Heart right ventricle (tissue), 16 donors: ENCODE results near the gene MAGI2. TPM values are rescaled to one million over a fixed set of nuclear protein-coding genes. Genes with fewer than 3 reads are reported as not detected.

Experiments used
- ATAC-seq, 8 donors: fragments of 200-7000 bp; cut with Tn5 transposase; one replicate each; pipeline ENCODE4 v1.9.1; 2020; ENCODE audit warnings: mild to moderate bottlenecking in 8 of 8, moderate library complexity in 8 of 8, moderate number of reproducible peaks in 1 of 8
- DNase-seq, 2 donors: peaks; one replicate each; pipeline ENCODE4 v3.0.0-alpha.2; 2020
- H3K27ac ChIP-seq, 10 donors: fragments of 200-600 bp; sonication (generic) in 2 of 10; one replicate each; pipeline versions ENCODE4 v1.5.0 to v1.8.0; 2020 to 2022; ENCODE audit warnings: mild to moderate bottlenecking in 3 of 10
- H3K27me3 ChIP-seq, 7 donors: fragments of 200-600 bp; one replicate each; pipeline ENCODE4 v1.8.0; 2021 to 2022; ENCODE audit warnings: mild to moderate bottlenecking in 2 of 7
- H3K36me3 ChIP-seq, 9 donors: fragments of 200-600 bp; sonication (generic) in 1 of 9; one replicate each; pipeline versions ENCODE4 v1.5.0 to v1.8.0; 2020 to 2022; ENCODE audit warnings: mild to moderate bottlenecking in 2 of 9
- H3K4me1 ChIP-seq, 9 donors: fragments of 200-600 bp; sonication (generic) in 1 of 9; one replicate each; pipeline versions ENCODE4 v1.5.0 to v1.8.0; 2020 to 2022; ENCODE audit warnings: mild to moderate bottlenecking in 4 of 9
- H3K4me3 ChIP-seq, 10 donors: fragments of 200-600 bp; sonication (generic) in 2 of 10; one replicate each; pipeline versions ENCODE4 v1.5.0 to v1.8.0; 2020 to 2022; ENCODE audit warnings: mild to moderate bottlenecking in 7 of 10, moderate library complexity in 2 of 10
- H3K9me3 ChIP-seq, 11 donors: fragments of 200-600 bp in 10 of 11; sonication (generic) in 2 of 11; one replicate each; pipeline versions ENCODE4 v1.5.0 to v1.8.0; 2013 to 2022; ENCODE audit warnings: mild to moderate bottlenecking in 2 of 11, control low read depth in 1 of 11, moderate library complexity in 1 of 11
- WGBS, 2 donors: extraction: QIAGEN DNeasy Blood & Tissue Kit; methylation state at CpG; one replicate each; pipeline ENCODE4 v1.1.7; 2013; ENCODE audit warnings: inconsistent platforms in 1 of 2; 5-methylcytosine and 5-hydroxymethylcytosine counted together
- intact Hi-C, 10 donors: fragments of 100-400 bp; cut with DNase I; formaldehyde crosslinking; loops; one replicate each; pipeline versions ENCODE4 v1.11.1 to v1.14.2; 2022
- polyA plus RNA-seq, 2 donors: library from polyadenylated mRNA; stranded (reverse); fragments of 200-250 nt; gene quantifications; one replicate each; pipeline ENCODE4 v1.2.3, GENCODE V29; 2013
- total RNA-seq, 10 donors: library from RNA; stranded (reverse); fragmentation: NEBNext Ultra II Directional in 3 of 10; extraction: Animal tissue kit (Norgen Biotek cat#: 25700) in 3 of 10; gene quantifications; one replicate each; pipeline versions ENCODE4 v1.2.1 to v1.2.4, GENCODE V29; 2021 to 2023
- TF ChIP-seq, protein P1 (sequence below), 9 donors: fragments of 200-600 bp; sonication (generic) in 2 of 9; IDR thresholded peaks; one replicate each; pipeline versions ENCODE4 v1.5.0 to v1.8.0; 2021 to 2022; ENCODE audit warnings: antibody characterized with exemption in 9 of 9, mild to moderate bottlenecking in 5 of 9, moderate library complexity in 1 of 9
- donor health status: Arrhythmogenic right ventricular cardiomyopathy.
- donor health status: ischemic (EF 13 %, LVEDD 7.1; RV severe dilation, severe dysfunction).
- donor health status: healthy with polysubstance abuse.
- donor health status: DM: no; HTN: yes; CAD: no.
- donor health status: DM: no; HTN: no; CAD: no.
- donor health status: ischemic (EF 25% LVEDD 6.9; RV normal size, moderate dysfunction).
- donor health status: ischemic (EF 25% LVEDD 5.7; RV mildly dilated, moderate dysfunction).
- donor health status: healthy.
- donor health status: DM: yes; HTN: yes; CAD: no.
- donor health status: Ischemic cardiomyopathy.
- donor health status: ischemic (EF 35%, LVEDD 5.7; RV mildly dilated, moderate dysfunction).
- donor health status: nonischemic (EF 11% LVEDD 7.7; RV severe dilation, severe dysfunction).
- donor health status: DM: yes; HTN: yes; CAD: no.
- donor health status: PGD.
- donor health status: ischemic (EF 29% LVEDD 5.4; RV normal size, mild dysfunction).
- donor health status: nonischemic (EF 23%, LVEDD 6.1; RV moderate dilation, normal function).

Gene MAGI2
- total and polyA plus RNA-seq, 12 donors: 0.83 to 6.0 (median 4.1) TPM

DNA sequence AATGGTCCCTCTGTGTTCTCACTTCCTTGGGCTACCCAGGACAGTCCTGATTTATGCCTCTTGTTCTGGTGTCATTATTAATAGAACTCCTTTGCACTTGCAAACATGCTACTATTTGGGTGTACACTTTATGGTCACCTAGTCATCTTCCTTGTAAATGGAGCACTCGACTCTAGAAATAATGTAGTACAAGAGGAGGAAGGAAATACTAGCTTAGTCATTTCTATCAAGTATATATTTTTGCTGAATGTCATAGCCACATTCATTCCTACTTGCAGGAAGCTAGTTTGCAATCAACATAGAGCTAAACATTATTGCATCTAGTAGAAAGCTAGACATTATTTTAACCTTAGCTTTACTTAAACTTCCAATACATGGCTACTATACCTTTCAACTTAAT, 335.3 kb downstream of the MAGI2 start:
- Histone ChIP-seq H3K27me3 (no peaks in the 10 kb centered on the region), H3K36me3 (no peaks in the 10 kb centered on the region), H3K9me3 (no peaks in the 10 kb centered on the region), H3K27ac (no peak overlapping the region), H3K4me1 (peaks cover 0 to 11% (median 0%) of the 10 kb centered on the region in 9 donors), H3K4me3 (no peak overlapping the region)
- DNase-seq (no peak), ATAC-seq (no peak)
- 47 to 67% methylated on average over 1 of the region's 1 CpG for WGBS, 2 donors
- TF ChIP-seq, protein P1, sequence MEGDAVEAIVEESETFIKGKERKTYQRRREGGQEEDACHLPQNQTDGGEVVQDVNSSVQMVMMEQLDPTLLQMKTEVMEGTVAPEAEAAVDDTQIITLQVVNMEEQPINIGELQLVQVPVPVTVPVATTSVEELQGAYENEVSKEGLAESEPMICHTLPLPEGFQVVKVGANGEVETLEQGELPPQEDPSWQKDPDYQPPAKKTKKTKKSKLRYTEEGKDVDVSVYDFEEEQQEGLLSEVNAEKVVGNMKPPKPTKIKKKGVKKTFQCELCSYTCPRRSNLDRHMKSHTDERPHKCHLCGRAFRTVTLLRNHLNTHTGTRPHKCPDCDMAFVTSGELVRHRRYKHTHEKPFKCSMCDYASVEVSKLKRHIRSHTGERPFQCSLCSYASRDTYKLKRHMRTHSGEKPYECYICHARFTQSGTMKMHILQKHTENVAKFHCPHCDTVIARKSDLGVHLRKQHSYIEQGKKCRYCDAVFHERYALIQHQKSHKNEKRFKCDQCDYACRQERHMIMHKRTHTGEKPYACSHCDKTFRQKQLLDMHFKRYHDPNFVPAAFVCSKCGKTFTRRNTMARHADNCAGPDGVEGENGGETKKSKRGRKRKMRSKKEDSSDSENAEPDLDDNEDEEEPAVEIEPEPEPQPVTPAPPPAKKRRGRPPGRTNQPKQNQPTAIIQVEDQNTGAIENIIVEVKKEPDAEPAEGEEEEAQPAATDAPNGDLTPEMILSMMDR (IDR thresholded peaks at IDR 0.05): no peak
- intact Hi-C loops: no loop called here

DNA sequence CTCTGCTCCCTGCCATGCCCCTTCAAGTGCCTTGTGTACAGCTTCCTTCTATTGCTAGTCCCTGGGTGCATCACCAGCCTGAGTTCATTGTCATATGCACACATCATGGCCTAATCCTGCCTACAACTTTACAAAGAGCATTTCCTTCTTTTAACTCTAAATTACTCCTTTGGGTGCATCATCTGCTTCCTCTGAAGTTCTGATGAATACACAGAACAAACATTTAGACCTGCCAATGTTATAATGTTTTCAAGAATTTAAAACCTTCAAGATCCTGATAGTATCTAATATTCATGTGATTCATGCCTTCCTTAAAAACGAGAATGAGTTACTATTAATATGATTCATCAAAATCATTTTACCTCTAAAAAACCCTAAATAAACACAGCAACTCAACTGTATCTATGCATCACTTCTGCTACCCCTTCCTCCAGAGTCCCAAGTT, 357.1 kb downstream of the MAGI2 start:
- no peaks in the 10 kb centered on the region for H3K4me1 ChIP-seq
- WGBS, 2 donors: 49 to 60% methylated on average over 1 of the region's 1 CpG
- intact Hi-C loops: no loop called here
- H3K27me3 ChIP-seq: no peaks in the 10 kb centered on the region
- TF ChIP-seq, protein P1 (IDR thresholded peaks at IDR 0.05): no peak
- ATAC-seq: no peak
- H3K27ac ChIP-seq: no peak overlapping the region
- no peak for DNase-seq
- H3K9me3 ChIP-seq: peaks cover 0 to 8% (median 0%) of the 10 kb centered on the region in 11 donors
- H3K36me3 ChIP-seq: no peaks in the 10 kb centered on the region
- no peak overlapping the region for H3K4me3 ChIP-seq

DNA sequence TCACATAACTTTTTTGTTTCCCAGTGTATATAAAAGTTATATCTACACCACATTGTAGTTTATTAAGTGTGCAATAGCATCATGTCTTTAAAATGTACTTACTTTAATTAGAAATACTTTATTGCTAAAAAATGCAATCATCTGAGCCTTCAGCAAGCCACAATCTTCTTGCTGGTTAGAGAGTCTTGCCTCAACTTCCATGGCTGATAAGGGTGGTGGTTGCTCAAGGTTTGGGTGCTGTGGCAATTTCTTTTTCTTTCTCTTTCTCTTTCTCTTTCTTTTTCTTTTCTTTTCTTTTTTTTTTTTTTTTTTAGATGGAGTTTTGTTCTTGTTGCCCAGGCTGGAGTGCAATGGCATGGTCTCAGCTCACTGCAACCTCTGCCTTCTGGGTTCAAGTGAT, 360.0 kb downstream of the MAGI2 start:
- peaks cover 0 to 18% (median 0%) of the 10 kb centered on the region in 11 donors for H3K9me3 ChIP-seq
- H3K36me3 ChIP-seq: no peaks in the 10 kb centered on the region
- intact Hi-C loops: no loop called here
- no peaks in the 10 kb centered on the region for H3K27me3 ChIP-seq
- ATAC-seq: no peak
- DNase-seq: no peak
- TF ChIP-seq, protein P1 (IDR thresholded peaks at IDR 0.05): no peak
- no peak overlapping the region for H3K27ac ChIP-seq
- peaks cover 0 to 4% (median 0%) of the 10 kb centered on the region in 9 donors for H3K4me1 ChIP-seq
- H3K4me3 ChIP-seq: no peak overlapping the region

DNA sequence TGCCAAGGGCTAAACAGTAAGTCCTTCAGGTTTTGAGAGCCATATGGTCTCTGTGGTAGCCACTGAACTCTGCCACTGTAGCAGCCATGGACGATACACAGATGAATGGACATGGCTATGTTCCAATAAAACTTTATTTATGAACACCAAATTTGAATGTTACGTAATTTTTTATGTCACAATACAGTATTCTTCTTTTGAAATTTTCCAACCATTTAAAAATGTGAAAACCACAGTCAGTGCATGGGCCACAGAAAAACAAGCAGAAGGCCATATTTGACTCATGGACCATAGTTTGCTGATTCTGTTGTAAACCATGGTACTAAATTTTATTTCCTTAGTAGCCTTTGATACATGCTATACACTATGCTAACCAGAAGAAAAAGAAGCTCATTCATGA, 361.8 kb downstream of the MAGI2 start:
- TF ChIP-seq, protein P1 (IDR thresholded peaks at IDR 0.05): no peak
- WGBS, 2 donors: 75 to 81% methylated on average over 2 of the region's 2 CpGs
- Histone ChIP-seq H3K27ac (no peak overlapping the region), H3K27me3 (no peaks in the 10 kb centered on the region), H3K9me3 (peaks cover 0 to 33% (median 0%) of the 10 kb centered on the region in 11 donors), H3K36me3 (no peaks in the 10 kb centered on the region), H3K4me1 (peaks cover 0 to 4% (median 0%) of the 10 kb centered on the region in 9 donors), H3K4me3 (no peak overlapping the region)
- ATAC-seq (no peak), DNase-seq (no peak)
- intact Hi-C loops: no loop called here
